Measurements from ENCODE around the gene ACCSL.

Gene ACCSL

DNA sequence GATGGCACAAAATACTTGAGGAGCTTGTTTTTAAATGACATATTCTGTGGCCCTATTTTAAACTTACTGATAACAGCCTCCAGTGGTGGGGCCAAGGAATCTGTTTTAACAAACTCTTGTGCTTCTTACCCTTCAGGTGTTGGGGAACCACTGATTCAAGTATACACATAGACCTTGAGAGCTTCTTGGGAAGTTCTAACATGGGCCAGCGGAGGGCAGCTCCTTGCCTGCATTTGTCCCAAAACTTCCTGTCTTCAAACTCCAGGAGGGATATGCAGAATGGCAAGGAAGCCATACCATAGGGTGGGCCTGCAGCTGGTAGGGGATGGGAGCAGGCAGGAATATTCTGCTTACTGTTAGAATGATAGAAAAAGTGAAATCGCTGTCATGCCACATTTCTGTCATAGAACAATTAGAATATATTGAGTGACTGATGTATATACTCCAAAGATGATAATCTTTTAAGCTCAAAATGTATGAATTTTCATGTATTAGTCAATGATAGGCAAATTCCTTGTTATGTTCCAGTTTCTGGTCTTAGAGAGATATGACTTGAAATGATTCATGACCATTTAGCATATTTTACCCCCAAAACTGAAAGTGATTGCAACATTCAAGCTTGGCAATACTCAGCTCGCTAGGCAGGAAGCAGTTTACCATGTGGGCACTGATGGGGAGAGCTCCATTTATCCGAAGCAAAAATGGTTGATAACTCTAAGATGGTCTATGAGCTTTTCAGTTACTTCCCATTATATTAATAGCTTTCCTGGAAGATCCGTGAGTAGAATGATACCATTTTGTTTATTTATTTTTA, 56.9 kb downstream of the ACCSL start:
- TF ChIP-seq SIN3A (IDR thresholded peaks at IDR 0.05; ENCODE audit: borderline replicate concordance, insufficient read depth, low read length), result no peak

DNA sequence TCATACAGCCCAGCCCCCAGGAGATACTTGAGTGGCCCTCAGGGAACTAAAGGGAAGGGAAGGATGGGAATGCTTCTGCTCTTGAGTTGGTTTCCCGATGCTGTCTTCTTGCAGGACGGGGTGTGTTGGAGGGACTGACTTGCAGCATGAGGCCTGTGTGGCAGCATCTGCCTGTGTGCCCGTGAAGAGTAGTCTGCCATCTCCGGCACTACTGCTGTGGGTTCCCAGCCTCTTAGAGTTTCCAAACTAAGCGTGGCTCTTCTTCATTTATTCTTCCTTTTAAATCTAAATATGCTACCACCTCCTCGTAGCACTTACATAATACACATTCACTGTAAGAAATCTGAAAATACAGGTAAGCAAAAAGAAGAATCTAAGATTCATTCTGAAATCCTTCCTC, 60.5 kb downstream of the ACCSL start:
- TF ChIP-seq, protein P1, sequence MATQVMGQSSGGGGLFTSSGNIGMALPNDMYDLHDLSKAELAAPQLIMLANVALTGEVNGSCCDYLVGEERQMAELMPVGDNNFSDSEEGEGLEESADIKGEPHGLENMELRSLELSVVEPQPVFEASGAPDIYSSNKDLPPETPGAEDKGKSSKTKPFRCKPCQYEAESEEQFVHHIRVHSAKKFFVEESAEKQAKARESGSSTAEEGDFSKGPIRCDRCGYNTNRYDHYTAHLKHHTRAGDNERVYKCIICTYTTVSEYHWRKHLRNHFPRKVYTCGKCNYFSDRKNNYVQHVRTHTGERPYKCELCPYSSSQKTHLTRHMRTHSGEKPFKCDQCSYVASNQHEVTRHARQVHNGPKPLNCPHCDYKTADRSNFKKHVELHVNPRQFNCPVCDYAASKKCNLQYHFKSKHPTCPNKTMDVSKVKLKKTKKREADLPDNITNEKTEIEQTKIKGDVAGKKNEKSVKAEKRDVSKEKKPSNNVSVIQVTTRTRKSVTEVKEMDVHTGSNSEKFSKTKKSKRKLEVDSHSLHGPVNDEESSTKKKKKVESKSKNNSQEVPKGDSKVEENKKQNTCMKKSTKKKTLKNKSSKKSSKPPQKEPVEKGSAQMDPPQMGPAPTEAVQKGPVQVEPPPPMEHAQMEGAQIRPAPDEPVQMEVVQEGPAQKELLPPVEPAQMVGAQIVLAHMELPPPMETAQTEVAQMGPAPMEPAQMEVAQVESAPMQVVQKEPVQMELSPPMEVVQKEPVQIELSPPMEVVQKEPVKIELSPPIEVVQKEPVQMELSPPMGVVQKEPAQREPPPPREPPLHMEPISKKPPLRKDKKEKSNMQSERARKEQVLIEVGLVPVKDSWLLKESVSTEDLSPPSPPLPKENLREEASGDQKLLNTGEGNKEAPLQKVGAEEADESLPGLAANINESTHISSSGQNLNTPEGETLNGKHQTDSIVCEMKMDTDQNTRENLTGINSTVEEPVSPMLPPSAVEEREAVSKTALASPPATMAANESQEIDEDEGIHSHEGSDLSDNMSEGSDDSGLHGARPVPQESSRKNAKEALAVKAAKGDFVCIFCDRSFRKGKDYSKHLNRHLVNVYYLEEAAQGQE (IDR thresholded peaks at IDR 0.05; ENCODE audit: insufficient read depth in 1 of 2, low read depth in 2 of 2, low read length in 2 of 2), result no peak
- TF ChIP-seq TAF1 (IDR thresholded peaks at IDR 0.05; ENCODE audit: borderline replicate concordance, insufficient read depth, low read length) (no peak), SIN3A (IDR thresholded peaks at IDR 0.05; ENCODE audit: borderline replicate concordance, insufficient read depth, low read length) (no peak), FOXP2 (optimal IDR thresholded peaks at IDR 0.05; ENCODE audit: borderline replicate concordance, extremely low read depth, extremely low read length, insufficient read depth) (no peak), POLR2AphosphoS5 (IDR thresholded peaks at IDR 0.05; ENCODE audit: low read depth, low read length) (no peak)

All from PFSK-1 (cell line).